Measurements from ENCODE around the gene TENT5A.

The TENT5A gene

GRCh38 chr6:81713205-81713604 is 39.3 kb downstream of the TENT5A start:
- DNase-seq (ENCODE audit: low read depth, low spot score), result no peak

- peak; percentile 71 for DNase-seq (ENCODE audit: low read depth, low spot score)
Observed at GRCh38 chr6:81708113-81708699, 44.3 kb downstream of the TENT5A start.

GRCh38 chr6:81704700-81705099 is 47.8 kb downstream of the TENT5A start:
- no peak for DNase-seq (ENCODE audit: low read depth, low spot score)

GRCh38 chr6:81700414-81700813 is 52.1 kb downstream of the TENT5A start:
- DNase-seq (ENCODE audit: low read depth, low spot score), result peak; percentile 20

GRCh38 chr6:81697559-81697958 is 54.9 kb downstream of the TENT5A start:
- DNase-seq (ENCODE audit: low read depth, low spot score), result peak; percentile 59

GRCh38 chr6:81696524-81696923 is 56.0 kb downstream of the TENT5A start:
- DNase-seq (ENCODE audit: low read depth, low spot score), result peak; percentile 11
